RPMI7951 (cell line): ENCODE data around the gene FN3KRP. TPM values are rescaled to one million over a fixed set of nuclear protein-coding genes. Genes with fewer than 3 reads are reported as not detected.
A peak's percentile ranks its signal among the peaks of the same experiment; 100 is the strongest.

ENCODE experiments used
- DNase-seq: peaks from one replicate; pipeline ENCODE4 v3.0.0-alpha.2; 2012; ENCODE audit warnings: low read depth
- total RNA-seq: library from RNA; depleted of rRNA; stranded (reverse); fragments of >200 nt; shearing (Covaris generic); gene quantifications from 2 replicates; pipeline ENCODE4 v1.2.3, GENCODE V29; 2014

FN3KRP gene
- total RNA-seq, 1 experiment from 2014 or later, result 21.5 TPM

GRCh38 chr17:82709024-82709675 lies 7.4 kb upstream of the FN3KRP start:
- DNase-seq, result no peak

GRCh38 chr17:82709676-82710498 lies 6.6 kb upstream of the FN3KRP start:
- DNase-seq, result no peak

GRCh38 chr17:82710499-82711232 lies 5.8 kb upstream of the FN3KRP start:
- no peak for DNase-seq

GRCh38 chr17:82713071-82713723 lies 3.3 kb upstream of the FN3KRP start:
- DNase-seq, result no peak

DNA sequence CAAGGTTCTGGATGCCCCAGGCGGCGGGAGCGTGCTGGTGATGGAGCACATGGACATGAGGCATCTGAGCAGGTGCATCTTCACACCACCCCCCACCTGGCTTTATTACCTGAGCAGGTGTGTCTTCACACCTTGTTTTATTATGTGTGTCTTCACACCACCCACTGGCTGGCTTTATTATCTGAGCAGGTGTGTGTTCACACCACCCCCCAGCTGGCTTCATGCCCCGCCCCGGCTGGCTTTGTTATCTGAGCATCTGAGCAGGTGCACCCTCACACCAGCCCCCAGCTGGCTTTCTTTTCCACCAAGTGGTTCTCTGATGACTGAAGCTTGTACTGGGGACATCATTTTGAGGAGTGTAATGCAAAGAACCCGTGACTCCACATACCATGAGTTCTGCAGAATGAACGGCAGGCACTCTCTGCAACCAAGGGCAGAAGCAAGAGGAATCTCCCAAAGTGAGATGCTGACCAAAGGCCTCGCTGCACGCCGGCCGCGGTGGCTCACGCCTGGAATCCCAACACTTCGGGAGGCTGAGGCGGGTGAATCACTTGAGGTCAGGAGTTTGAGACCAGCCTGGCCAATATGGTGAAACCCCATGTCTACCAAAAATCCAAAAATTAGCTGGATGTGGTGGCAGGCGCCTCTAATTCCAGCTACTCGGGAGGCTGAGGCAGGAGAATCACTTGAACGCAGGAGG lies 2.6 kb downstream of the FN3KRP start:
- no peak for DNase-seq

GRCh38 chr17:82720204-82720603 lies 3.7 kb downstream of the FN3KRP start:
- DNase-seq, result no peak

GRCh38 chr17:82722341-82723013 lies 6.0 kb downstream of the FN3KRP start:
- no peak for DNase-seq

DNA sequence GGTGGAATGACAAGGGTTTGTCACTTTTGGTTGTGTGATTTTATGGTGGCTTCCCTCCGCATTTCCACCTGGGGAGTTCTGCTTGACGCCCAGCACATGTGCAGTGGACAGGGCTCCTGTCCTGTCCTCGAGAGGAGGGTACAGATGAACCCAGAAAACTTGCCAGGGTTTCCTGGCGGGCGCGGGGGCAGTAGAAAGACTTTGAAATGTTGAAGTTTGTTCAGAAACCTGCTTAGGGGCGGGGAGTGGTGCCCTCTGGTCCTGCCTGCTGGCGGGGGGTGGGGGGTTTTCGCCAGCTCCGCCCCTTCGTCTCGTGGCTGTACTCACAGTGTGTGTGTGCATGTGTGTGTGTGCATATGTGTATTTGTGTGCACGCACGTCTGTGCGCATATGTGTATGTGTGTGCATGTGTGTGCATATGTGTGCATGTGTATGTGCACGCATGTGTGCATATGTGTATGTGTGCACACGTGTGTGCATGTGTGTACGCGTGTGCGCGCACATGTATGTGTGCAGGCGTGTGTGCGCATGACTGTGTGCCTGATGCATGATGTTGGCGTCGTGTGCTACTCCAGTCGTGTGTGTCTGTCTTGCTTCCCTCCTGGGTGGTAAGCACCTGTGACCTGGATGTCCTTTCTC lies 6.8 kb downstream of the FN3KRP start:
- no peak for DNase-seq

DNA sequence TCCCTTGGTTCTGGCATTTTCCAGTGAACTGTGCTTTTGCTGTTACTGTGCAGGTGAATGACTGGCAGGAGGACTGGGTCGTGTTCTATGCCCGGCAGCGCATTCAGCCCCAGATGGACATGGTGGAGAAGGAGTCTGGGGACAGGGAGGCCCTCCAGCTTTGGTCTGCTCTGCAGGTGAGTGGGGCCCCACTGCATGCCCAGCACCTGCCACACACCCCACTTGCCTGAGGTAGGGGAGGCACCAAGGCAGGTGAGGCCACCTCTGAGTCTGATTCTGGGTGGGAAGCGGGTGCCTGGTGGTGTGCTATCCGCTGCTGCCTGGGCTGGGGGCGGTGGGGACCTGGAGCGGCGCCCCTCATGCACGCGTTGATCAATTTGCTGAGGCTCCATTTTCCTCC lies 9.9 kb downstream of the FN3KRP start:
- no peak for DNase-seq

DNA sequence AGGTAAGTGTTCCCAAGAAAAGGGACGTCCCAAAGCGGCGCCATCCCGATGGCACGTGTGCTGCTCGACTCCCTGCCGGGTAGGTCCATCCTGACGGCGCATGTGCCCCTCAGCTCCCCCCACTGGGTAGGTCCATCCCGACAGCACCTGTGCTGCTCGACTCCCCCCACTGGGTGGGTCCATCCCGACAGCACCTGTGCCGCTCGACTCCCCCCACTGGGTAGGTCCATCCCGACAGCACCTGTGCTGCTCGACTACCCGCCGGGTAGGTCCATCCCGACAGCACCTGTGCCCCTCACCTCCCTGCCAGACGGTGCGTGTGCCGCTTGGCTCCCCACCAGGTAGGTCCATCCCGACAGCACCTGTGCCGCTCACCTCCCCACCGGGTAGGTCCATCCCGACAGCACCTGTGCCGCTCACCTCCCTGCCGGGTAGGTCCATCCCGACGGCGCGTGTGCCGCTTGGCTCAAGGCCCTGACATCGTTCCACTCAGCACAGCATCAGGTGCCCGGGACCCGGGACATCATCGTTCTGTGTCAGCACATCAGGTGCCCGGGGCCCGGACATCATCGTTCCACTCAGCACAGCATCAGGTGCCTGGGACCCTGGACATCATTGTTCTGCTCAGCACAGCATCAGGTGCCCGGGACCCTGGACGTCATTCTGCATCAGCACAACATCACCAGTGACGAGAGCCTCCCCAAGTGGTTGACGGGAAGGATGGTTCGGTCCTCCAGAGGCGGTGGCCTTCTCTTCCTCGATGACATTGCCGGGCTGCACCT lies 13.2 kb downstream of the FN3KRP start:
- DNase-seq, result no peak

DNA sequence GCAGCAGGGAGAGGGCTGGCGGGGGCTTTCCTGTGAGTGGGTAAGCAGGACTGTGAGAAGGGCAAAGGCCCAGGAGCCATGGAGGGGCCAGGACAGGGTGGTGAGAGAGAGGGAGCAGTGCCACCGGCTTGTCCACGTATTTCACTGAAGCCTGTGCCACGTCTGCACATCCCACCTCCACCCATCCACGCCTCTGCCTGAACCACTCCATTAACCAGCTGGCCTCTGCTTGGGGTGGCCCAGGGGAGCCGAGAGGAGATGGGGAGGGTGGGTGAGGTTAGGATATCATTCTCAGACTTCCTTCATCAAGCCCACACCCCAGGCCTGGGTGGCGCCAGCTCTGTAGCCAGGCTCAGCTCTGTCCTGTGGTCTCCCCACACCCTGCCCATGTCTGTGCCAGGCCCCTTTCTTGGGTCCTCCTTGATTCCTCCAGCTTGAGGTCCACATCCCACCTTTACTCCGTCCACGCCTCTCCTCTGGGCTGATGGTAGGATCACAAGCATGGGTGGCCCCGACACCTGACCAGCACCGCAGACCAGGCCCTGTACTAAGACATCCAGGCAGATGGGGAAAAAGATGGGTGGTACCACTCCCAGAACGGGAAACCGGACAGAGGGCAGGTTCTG lies 15.7 kb downstream of the FN3KRP start:
- no peak for DNase-seq

DNA sequence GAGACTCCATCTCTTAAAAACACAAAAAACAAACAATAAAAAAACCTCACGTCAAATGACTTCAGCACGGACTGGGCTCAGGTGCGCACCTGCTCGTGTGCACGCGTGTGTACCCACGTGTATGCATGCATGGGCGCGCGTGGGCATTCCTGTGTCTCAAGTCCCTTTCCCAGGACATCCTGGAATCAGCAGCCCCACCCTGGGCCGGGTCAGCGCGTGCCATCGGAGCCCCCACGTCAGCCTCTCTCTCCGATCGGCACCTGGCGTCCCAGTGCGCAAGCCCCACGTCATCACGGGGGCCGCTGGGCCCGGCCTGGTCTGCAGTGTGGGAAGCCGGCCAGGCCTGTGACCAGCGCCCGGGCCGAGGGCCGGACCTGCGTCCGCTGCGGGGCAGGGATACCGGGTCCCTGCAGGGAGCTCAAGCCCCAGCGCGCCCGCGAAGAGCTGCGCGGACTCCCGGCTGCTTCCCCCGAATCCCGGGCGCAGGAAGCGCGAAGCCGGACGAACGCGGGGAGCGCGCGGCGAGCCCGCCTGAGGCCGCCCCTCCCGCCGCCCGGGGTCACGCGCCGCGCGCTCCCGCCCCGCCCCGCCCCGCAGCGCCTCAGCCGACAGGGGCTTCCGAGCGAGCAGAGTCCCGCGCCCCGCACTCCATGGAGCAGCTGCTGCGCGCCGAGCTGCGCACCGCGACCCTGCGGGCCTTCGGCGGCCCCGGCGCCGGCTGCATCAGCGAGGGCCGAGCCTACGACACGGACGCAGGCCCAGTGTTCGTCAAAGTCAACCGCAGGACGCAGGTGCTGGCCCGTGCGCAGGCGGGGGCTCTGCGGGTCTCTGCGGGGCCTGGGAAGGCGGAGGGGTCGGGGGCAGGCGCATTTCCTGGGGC lies 18.7 kb downstream of the FN3KRP start, which contains the start of gene FN3K:
Gene FN3K, plus strand, starts transcription at position 629 of the 880 bp plus-strand sequence. Its CDS starts 22 bp downstream, at position 651.
- DNase-seq, result peak; percentile 33

DNA sequence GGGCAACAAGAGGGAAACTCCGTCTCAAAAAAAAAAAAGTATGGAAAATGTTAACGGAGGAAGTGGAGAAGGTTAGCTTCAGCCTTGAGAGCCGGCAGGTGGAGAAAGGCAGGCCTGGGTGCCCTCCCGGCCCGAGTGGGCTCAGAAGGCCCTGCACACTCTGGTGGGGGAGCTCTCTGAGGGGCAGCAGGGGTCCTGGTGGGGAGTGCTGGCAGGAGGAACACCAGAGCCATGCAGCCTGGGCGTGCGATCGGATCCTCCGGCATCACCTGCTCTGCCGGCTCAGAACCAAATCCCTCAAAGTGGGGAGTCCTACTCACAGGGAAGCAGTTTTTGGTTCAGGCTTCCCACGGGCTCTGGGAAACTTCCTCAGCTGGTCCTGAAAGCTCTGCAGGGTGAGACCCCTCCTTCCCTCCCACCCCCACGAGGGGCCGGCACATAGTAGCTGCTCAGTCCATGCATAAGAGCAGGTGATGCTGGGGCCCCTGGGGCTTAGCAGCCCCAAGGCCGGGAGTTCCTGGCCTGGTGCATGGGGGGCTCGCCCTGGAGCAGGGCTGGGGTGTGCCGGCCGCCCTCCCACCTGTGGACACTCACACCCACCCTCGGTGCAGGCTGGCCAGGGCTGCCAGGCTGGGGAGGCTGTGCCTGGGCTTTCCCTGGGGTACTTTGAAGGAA lies 20.1 kb downstream of the FN3KRP start:
- no peak for DNase-seq

DNA sequence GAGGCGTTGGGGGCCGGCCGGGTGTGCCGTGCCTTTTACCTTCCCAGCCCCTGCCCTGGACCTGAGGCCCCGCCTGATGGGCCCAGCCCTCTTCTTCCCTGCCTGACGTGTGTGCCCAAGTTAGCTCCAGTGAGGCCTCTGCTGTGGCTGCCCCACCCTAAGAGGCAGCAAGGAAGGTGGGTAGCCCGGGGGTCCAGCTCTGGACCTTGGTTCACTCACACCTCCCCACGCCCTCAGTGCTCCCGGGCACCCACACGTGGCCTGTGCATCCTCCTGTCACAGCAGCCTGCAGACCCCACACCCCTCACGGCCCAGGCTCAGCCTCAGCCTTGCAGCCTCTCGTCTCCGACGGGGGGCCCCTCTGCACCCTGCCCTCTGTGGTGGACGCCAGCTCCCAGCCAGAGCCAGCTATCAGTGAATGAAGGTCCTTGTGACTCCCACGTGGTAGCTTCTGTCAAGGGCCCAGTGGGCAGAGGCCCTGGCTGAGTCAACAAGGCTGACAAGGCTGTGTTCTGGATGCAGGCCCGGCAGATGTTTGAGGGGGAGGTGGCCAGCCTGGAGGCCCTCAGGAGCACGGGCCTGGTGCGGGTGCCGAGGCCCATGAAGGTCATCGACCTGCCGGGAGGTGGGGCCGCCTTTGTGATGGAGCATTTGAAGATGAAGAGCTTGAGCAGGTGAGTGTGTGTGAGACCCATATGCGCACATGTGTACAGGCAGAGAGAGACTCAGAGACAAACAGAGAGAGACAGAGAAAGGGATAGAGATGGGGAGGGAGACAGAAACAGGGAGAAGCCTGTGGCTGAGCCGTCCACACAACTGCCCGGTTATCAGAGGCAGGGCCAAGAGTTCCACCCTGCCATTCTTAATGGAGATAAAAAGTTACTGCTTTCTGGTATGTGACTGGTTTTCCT lies 21.7 kb downstream of the FN3KRP start:
- peak; percentile 23 for DNase-seq

DNA sequence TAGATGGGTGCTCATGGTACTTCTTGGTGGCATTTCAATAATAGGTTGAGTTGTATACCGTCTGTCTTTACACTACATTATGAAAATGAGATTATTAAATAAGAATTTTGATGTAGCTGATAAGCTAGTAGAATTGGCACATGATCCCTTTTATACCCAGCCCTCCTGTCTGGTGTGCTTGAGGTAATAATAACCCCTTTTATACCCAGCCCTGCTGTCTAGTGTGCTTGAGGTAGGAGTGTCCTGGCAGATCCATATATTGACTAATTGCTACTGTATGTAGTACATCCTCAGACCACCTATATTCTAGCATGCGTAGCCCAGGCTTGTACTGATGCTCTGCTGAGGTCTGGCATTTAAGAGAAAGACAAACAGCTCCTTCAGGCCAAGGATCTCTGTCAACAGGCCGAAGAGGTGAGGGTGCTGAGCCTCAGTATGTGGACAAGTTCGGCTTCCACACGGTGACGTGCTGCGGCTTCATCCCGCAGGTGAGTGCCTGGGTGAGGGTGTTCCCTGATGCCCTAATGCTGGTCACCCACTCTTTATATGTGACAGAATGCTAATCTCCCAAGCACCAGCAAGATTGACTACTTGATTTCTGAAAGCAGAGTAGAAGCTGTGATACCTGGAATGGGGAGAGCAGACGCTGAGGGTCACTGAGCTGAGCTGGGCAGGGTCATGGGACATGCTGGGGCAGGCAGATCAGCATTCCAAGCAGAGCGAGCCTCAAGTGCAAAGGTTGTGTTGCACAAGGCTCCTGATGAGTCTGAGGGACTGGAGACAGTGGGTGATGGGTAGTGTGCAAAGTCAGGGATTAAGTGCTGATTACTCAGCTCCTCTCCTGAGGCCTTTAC lies 24.6 kb downstream of the FN3KRP start:
- DNase-seq, result no peak
